HG03108 (cell line): ENCODE measurements around the gene TMEM123.
"Not testable (repeated sequence)": the region's sequence is repeated elsewhere in the genome, so short reads cannot be mapped to it uniquely, and the experiment has no call there.

Experiments
- ATAC-seq: cut with Tn5 transposase; IDR thresholded peaks from one replicate; pipeline ENCODE4 v1.9.1; 2021; ENCODE audit warnings: moderate library complexity; ENCODE audit not compliant: unreplicated experiment

The TMEM123 gene

DNA sequence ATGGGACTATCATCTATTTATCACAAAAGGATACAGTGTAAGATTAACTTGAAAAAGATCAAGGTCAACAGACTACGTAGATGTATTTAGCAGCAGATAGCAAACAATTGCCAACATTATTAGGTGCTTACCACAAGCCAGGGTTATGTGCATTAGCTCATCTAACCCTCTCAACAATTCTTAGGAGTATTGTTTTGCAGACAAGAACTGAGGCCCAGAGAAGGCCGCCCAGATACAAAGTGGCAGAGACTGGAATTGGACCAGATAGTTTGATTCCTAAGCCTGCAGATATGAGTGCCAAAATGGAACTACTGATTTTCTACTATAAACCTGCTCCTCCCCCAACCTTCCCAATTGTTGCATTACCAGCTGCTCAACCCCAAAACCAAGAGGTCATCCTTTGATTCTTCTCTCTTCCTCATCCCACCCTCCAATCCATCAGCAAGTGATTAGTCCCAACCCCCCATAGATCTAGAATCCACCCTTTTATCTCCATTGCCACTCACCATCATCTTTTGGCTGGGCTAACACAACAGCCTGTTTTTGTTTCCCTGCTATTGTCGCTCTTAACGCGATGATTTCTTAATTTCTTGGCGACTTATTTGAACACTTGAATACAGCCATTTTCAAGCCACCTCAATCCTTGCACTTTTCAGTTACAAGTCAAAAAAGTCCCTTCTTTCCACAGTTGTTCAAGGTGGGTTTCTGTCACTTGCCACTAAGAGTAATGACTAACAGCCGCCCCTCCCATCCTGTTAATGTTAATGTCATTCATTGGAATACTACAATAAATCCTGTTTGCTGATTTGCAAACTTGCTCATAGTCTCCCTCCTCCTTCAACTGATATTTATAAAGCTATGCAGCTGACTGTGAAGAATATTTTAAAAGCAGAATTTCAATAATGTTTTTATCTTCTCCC lies 2.7 kb downstream of the TMEM123 start:
- ATAC-seq: no peak

DNA sequence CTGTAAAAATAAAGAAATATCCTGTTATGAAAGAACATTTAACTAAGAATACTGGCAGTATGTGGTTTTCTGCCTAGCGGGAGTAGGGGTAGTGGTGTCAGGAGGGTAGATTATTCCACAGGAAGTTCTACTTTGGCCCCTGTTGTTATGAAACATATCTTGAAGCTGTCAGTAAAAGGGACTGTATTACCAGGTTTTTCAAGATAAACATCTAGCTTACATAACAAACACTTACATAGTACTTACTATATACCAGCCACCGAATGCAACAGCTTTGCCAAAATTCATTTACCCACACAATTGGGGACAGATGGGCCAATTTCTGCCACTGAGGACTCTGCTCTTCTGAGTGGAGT lies 3.7 kb downstream of the TMEM123 start:
- ATAC-seq: no peak

DNA sequence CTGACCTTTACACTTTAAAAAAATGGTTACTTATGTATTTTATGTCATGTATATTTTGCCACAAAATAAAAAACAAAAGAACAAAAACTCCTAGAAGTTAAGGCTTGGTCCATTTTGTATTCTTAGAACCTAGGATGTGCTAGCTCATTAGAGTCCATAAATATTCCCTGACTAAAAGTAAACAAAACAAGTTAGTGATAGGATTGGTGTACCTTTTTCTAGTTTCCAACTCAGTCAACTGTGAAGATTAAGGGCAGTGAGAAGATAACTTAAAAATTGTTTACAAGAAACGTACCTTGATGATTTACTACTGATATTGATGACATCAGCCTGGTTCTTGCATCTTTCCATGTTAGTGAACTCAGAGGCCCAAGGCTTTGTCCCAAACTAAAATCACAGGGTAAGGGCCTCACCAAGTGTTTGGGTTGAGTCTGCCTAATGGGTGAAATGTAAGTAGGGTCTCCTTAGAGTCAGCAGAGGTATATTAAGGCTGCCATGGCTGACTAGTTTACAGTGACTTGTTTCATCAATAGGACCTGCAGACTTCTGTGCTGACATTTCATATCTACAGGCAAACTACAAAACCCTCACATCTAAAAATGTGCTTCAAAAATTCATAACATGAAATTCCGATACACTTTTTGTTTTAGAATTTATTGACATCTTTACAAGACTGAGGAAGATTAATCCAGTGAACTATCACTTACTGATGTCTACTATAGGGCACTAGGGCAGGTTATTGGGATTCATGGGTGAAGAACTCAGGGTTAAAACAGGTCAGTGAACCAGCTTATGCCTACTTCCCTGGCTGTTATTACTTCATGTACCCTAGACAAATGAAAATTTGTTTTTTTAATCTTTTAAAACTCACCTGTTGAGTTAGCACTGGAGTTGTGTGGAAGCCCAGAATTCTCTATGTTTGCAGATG lies 4.4 kb downstream of the TMEM123 start:
- no peak for ATAC-seq

DNA sequence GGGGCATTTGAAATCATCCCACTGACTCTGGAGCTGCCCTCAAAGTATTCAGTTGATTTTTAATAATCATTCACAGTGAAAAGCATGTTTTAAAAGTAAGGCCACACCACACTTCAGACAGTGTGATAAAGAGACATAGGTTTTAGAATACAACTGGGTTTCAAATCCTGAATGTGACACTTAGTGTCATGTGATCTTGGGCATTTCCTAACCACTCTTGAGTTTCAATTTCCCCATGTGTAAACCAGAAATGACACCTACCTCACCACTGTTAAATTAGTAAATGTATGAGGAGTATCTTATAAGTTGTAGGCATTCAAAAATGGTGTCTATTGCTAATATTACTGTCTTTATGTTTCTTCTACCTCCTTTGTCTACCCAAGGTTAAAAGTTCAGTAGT lies 5.4 kb downstream of the TMEM123 start:
- no peak for ATAC-seq

DNA sequence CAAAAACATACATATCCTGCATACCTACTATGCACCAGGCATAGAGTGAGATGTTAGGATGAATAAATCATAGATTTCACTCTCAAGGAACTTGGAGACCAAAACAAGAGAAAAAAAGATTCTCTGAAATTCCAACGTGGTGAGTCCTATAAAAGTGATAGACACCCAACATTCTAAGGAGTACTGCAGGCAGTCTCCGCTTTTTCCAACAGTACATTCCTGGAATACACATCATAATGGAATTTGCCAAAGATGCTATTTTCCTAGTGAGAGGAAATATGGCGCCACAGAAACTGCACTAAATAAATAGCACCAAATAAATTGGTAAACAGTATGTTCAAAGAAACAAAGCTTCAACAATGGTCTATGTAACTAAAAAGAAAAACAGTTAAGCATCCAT lies 6.0 kb downstream of the TMEM123 start:
- ATAC-seq: no peak

GRCh38 chr11:102444693-102445092 lies 7.9 kb downstream of the TMEM123 start:
- ATAC-seq: not testable (repeated sequence)

GRCh38 chr11:102444142-102444541 lies 8.4 kb downstream of the TMEM123 start:
- ATAC-seq: not testable (repeated sequence)

DNA sequence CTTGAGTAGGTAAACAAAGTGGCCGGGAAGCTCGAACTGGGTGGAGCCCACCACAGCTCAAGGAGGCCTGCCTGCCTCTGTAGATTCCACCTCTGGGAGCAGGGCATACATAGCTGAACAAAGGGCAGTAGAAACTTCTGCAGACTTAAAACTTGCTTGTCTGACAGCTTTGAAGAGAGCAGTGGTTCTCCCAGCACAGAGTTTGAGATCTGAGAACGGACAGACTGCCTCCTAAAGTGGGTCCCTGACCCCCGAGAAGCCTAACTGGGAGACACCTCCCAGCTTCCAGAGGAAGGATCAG lies 13.6 kb downstream of the TMEM123 start:
- not testable (repeated sequence) for ATAC-seq

DNA sequence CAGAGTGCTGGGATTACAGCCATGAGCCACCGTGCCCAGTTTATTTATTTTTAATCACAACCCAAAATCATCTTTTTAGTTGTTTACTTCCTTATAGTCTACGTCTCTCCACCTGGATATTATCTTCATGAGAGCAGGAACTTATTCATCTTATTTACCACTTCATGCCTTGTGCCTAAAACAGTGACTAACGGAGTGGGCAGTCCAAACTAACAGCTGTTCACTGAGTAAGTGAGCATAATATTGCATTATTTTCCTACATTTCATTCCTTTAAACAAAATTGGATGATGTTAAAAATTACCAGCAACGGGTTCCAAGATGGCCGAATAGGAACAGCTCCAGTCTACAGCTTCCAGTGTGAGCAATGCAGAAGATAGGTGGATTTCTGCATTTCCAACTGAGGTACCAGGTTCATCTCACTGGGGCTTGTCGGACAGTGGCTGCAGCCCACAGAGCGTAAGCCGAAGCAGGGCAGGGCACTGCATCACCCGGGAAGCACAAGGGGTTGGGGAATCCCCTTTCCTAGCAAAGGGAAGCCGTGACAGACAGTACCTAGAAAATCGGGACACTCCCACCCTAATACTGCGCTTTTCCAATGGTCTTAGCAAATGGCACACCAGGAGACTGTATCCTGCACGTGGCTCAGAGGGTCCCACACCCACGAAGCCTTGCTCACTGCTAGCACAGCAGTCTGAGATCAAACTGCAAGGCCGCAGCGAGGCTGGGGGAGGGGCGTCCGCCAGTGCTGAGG lies 14.1 kb downstream of the TMEM123 start:
- ATAC-seq: no peak

- no peak for ATAC-seq
Measured at GRCh38 chr11:102437727-102438126, 14.8 kb downstream of the TMEM123 start.

GRCh38 chr11:102436976-102437375 lies 15.6 kb downstream of the TMEM123 start:
- no peak for ATAC-seq

DNA sequence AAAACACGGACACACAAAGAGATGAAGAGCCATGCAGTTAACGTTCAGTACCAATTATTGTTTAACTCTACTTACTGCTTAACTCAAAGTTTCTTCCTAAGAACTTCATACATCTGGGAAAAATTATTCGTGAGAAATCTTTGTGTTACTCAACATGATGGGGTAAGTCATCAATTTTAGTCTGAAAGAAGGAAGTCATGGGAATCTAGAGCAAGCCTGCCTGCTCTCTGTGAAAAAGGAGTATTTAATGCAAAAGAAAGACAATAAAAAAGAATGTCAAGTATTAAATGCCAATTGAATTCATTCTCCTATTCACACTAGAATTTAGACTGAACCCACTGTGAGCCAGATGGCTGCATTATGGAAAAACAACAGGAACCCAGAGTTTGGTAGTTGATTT lies 16.0 kb downstream of the TMEM123 start:
- no peak for ATAC-seq

- ATAC-seq: no peak
Measured at GRCh38 chr11:102435688-102436087, 16.9 kb downstream of the TMEM123 start.

GRCh38 chr11:102433571-102433970 lies 19.0 kb downstream of the TMEM123 start:
- not testable (repeated sequence) for ATAC-seq

DNA sequence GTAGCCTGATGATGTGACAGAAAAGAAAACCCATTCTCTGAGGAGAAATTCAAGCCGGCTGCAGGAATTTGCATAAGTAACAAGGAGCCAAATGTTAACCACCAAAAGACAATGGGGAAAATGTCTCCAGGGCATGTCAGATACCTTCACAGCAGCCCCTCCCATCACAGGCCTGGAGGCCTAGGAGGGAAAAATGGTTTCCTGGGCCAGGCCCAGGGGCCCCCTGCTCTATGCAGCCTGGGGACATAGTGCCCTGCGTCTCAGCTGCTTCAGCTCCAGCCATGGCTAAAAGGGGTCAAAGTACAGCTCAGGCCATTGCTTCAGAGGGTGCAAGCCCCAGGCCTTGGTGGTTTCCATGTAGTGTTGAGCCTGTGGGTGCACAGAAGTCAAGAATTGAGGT lies 20.0 kb downstream of the TMEM123 start:
- not testable (repeated sequence) for ATAC-seq

- no peak for ATAC-seq
Measured at GRCh38 chr11:102431404-102431803, 21.2 kb downstream of the TMEM123 start.

DNA sequence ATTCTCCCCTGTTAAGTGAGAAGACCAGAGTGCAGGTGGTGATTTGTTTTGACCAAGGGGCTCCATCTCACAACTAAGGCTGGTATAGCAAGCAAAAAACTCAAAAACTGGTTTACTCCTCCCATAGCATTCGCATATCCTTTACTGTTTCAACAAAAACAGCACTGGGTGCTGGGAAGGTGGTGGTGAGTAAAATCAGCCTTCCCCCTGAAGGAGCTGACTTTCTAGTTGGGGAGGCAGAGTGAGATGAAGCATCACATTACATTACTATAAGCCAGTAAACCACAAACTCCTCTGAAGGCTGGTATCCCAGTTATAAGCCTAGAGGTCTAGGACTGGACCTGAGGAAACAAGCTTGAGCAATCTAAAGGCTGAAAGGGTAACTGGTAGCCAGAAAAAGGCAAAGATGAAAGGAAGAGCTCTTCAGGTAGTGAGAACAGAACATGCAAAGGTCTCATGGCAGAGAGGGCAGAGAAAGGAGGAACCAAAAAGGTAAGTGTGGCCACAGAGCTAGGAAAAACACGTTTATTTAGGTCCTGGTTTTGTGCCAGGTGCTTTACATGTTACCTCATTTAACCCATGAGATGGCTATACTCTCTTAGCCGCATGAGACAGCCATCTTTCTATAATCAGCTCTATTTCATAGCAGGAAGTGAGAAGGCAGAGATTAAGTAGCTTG lies 22.3 kb downstream of the TMEM123 start:
- ATAC-seq: peak; percentile 92

DNA sequence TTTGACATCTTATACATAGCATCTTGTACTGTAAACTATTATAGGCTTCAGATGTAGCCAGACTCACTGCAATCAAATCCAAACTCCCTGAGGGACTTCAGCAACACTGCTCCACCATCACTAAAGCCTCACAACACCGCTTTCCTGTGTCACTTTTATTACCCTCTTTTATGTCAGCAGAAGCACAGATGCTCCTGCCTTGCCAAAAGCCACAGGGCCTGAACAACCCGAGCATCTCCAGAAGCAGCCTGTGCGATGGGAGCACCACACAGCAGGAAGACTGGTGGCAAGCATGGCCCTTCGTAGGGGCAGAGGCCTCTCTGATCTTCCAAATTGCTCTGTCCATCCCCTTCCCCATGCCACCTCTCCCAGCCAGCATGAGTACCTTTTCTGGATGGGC lies 22.9 kb downstream of the TMEM123 start:
- no peak for ATAC-seq

DNA sequence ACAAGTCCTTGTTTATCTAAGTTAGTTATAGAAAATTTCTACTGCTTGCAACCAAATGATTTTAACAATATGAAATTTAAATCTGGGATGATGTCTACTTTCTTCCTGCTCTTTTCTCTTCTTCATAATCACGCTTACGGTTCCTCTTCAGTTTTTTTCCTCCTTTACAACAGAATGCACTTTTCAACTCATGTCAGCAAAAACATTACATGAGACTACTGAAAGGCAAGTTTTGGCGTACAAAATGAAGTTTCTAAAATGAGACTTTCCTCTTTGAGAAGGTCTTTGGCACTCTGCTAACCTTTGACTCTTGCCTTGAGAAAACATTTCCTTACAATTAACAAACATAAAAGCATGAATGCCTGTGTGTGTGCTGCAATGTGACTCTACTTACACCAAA lies 23.3 kb downstream of the TMEM123 start:
- ATAC-seq: no peak

- no peak for ATAC-seq
Measured at GRCh38 chr11:102428696-102429095, 23.9 kb downstream of the TMEM123 start.

GRCh38 chr11:102427068-102427467 lies 25.5 kb downstream of the TMEM123 start:
- no peak for ATAC-seq
